ENCODE measurements around the gene DBI.
"Not testable (repeated sequence)": the region's sequence is repeated elsewhere in the genome, so short reads cannot be mapped to it uniquely, and the experiment has no call there.

The DBI gene

GRCh38 chr2:119402645-119403560, 36.1 kb downstream of the DBI start:
- ATAC-seq (ENCODE audit: insufficient read depth, low read depth) (no peak), DNase-seq (no peak)
- H2AFZ ChIP-seq (ENCODE audit: low read depth, low read length), result no peak overlapping the region
- no peaks in the 10 kb centered on the region for H3K27me3 ChIP-seq (ENCODE audit: insufficient read depth, low read length, poor library complexity)
- no peaks in the 10 kb centered on the region for H3K9me3 ChIP-seq (ENCODE audit: insufficient read depth, low read length, severe bottlenecking)
- no peaks in the 10 kb centered on the region for H3K4me1 ChIP-seq (ENCODE audit: insufficient read depth, low read length)
- no peaks in the 10 kb centered on the region for H3K79me2 ChIP-seq (ENCODE audit: insufficient read depth, low read length)
- H3K36me3 ChIP-seq (ENCODE audit: insufficient read depth, low read length), result no peaks in the 10 kb centered on the region
- TF ChIP-seq CTCF (IDR thresholded peaks at IDR 0.05; ENCODE audit: borderline replicate concordance, extremely low read depth, low read length, poor library complexity, severe bottlenecking) (no peak), EZH2 (IDR thresholded peaks at IDR 0.05; ENCODE audit: borderline replicate concordance, low read depth, low read length, severe bottlenecking) (no peak)
- H3K4me3 ChIP-seq (ENCODE audit: low read depth in 1 of 2, low read length in 2 of 2), result no peak overlapping the region
- no peak overlapping the region for H3K27ac ChIP-seq (ENCODE audit: low read length)
- H3K4me2 ChIP-seq (ENCODE audit: insufficient read depth, low read length), result no peak overlapping the region
- H4K20me1 ChIP-seq (ENCODE audit: insufficient read depth, low read length), result peaks cover 2% of the 10 kb centered on the region; the same call in 1 of the 2 replicates
- H3K9ac ChIP-seq (ENCODE audit: low read depth, low read length), result no peak overlapping the region

GRCh38 chr2:119403618-119404017, 36.8 kb downstream of the DBI start:
- H4K20me1 ChIP-seq (ENCODE audit: insufficient read depth, low read length); H2AFZ ChIP-seq (ENCODE audit: low read depth, low read length); H3K36me3 ChIP-seq (ENCODE audit: insufficient read depth, low read length); H3K27ac ChIP-seq (ENCODE audit: low read length); H3K9ac ChIP-seq (ENCODE audit: low read depth, low read length); H3K27me3 ChIP-seq (ENCODE audit: insufficient read depth, low read length, poor library complexity); H3K79me2 ChIP-seq (ENCODE audit: insufficient read depth, low read length); DNase-seq; H3K4me2 ChIP-seq (ENCODE audit: insufficient read depth, low read length); ATAC-seq (ENCODE audit: insufficient read depth, low read depth); H3K4me1 ChIP-seq (ENCODE audit: insufficient read depth, low read length); H3K4me3 ChIP-seq (ENCODE audit: low read depth in 1 of 2, low read length in 2 of 2); H3K9me3 ChIP-seq (ENCODE audit: insufficient read depth, low read length, severe bottlenecking): not testable (repeated sequence)

- DNase-seq (no peak), ATAC-seq (ENCODE audit: insufficient read depth, low read depth) (no peak)
- H3K79me2 ChIP-seq (ENCODE audit: insufficient read depth, low read length), result no peaks in the 10 kb centered on the region
- H3K4me2 ChIP-seq (ENCODE audit: insufficient read depth, low read length), result no peak overlapping the region
- H3K36me3 ChIP-seq (ENCODE audit: insufficient read depth, low read length), result no peaks in the 10 kb centered on the region
- H3K27ac ChIP-seq (ENCODE audit: low read length), result no peak overlapping the region
- no peaks in the 10 kb centered on the region for H3K27me3 ChIP-seq (ENCODE audit: insufficient read depth, low read length, poor library complexity)
- H2AFZ ChIP-seq (ENCODE audit: low read depth, low read length), result no peak overlapping the region
- no peaks in the 10 kb centered on the region for H3K9me3 ChIP-seq (ENCODE audit: insufficient read depth, low read length, severe bottlenecking)
- H3K9ac ChIP-seq (ENCODE audit: low read depth, low read length), result no peak overlapping the region
- peaks cover 2% of the 10 kb centered on the region; the same call in 1 of the 2 replicates for H4K20me1 ChIP-seq (ENCODE audit: insufficient read depth, low read length)
- H3K4me1 ChIP-seq (ENCODE audit: insufficient read depth, low read length), result no peaks in the 10 kb centered on the region
- no peak overlapping the region for H3K4me3 ChIP-seq (ENCODE audit: low read depth in 1 of 2, low read length in 2 of 2)
- TF ChIP-seq EZH2 (IDR thresholded peaks at IDR 0.05; ENCODE audit: borderline replicate concordance, low read depth, low read length, severe bottlenecking) (no peak), CTCF (IDR thresholded peaks at IDR 0.05; ENCODE audit: borderline replicate concordance, extremely low read depth, low read length, poor library complexity, severe bottlenecking) (no peak)
These were observed 38.4 kb downstream of the DBI start for GRCh38 chr2:119405151-119405550.

- DNase-seq (peak; percentile 45), ATAC-seq (ENCODE audit: insufficient read depth, low read depth) (peak; percentile 74)
- no peak overlapping the region for H3K9ac ChIP-seq (ENCODE audit: low read depth, low read length)
- peaks cover 2% of the 10 kb centered on the region; the same call in 1 of the 2 replicates for H4K20me1 ChIP-seq (ENCODE audit: insufficient read depth, low read length)
- no peaks in the 10 kb centered on the region for H3K36me3 ChIP-seq (ENCODE audit: insufficient read depth, low read length)
- H3K27ac ChIP-seq (ENCODE audit: low read length), result no peak overlapping the region
- no peaks in the 10 kb centered on the region for H3K79me2 ChIP-seq (ENCODE audit: insufficient read depth, low read length)
- no peak overlapping the region for H2AFZ ChIP-seq (ENCODE audit: low read depth, low read length)
- H3K4me3 ChIP-seq (ENCODE audit: low read depth in 1 of 2, low read length in 2 of 2), result no peak overlapping the region
- H3K9me3 ChIP-seq (ENCODE audit: insufficient read depth, low read length, severe bottlenecking), result no peaks in the 10 kb centered on the region
- no peaks in the 10 kb centered on the region for H3K4me1 ChIP-seq (ENCODE audit: insufficient read depth, low read length)
- H3K27me3 ChIP-seq (ENCODE audit: insufficient read depth, low read length, poor library complexity), result no peaks in the 10 kb centered on the region
- TF ChIP-seq CTCF (IDR thresholded peaks at IDR 0.05; ENCODE audit: borderline replicate concordance, extremely low read depth, low read length, poor library complexity, severe bottlenecking) (peak; percentile 78), EZH2 (IDR thresholded peaks at IDR 0.05; ENCODE audit: borderline replicate concordance, low read depth, low read length, severe bottlenecking) (no peak)
- H3K4me2 ChIP-seq (ENCODE audit: insufficient read depth, low read length), result no peak overlapping the region
These were observed 40.8 kb downstream of the DBI start for GRCh38 chr2:119407430-119408220.

Data from DND-41 (cell line).